NCI-H2196 (cell line): ENCODE results near the gene KRT1.
A peak's percentile ranks its signal among the peaks of the same experiment; 100 is the strongest.

Experiments used
- DNase-seq: peaks from one replicate; lab custom pipeline; 2025; ENCODE audit not compliant: unreplicated experiment; lab: John Stamatoyannopoulos, UW

KRT1 gene

GRCh38 chr12:52641468-52641867 is 38.7 kb downstream of the KRT1 start:
- DNase-seq: no peak

GRCh38 chr12:52637299-52637698 is 42.9 kb downstream of the KRT1 start:
- no peak for DNase-seq

GRCh38 chr12:52636592-52637258 is 43.5 kb downstream of the KRT1 start:
- DNase-seq: no peak

- no peak for DNase-seq
These were observed 44.0 kb downstream of the KRT1 start for GRCh38 chr12:52636189-52636588.

GRCh38 chr12:52634266-52635056 is 45.7 kb downstream of the KRT1 start:
- peak; percentile 88 for DNase-seq

DNA sequence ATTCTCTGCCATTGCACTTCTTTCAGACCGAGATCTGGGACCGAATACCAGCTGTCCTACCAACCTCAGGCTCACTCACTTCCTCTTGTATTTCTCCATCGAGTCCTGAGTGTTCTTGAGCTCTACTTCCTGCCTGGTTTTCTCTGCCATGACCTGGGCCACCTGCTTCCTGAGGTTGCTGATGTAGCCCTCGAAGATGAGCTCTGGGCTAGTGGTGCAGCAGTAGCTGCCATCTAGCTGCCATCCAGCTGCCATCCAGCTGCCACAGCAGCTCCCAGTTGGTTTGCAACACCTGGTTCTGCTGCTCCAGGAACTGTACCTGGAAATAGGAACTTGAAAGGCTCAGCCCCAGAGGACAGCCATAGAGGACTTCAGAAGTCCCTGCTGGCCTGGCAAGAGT is 46.8 kb downstream of the KRT1 start:
- peak; percentile 49 for DNase-seq

DNA sequence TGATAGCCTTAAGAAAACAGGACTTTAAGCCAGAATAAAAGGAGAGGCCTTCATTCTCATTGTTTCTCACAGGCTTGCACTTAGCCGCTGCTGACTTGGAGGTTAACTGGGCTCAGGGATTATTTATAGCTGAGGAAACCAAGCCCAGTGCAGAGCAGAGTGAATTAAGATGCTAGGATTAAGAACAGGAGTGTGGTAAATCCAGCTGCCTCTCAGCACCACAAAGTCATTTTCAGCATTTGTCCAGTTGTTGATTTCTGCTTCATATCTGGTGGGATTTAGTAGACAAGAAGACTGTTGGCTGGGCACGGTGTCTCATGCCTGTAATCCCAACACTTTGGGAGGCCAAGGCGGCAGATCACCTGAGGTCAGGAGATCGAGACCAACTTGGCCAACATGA is 47.6 kb downstream of the KRT1 start:
- DNase-seq: no peak

- no peak for DNase-seq
These were observed 48.3 kb downstream of the KRT1 start for GRCh38 chr12:52631676-52632459.

GRCh38 chr12:52631264-52631663 is 48.9 kb downstream of the KRT1 start:
- no peak for DNase-seq

DNA sequence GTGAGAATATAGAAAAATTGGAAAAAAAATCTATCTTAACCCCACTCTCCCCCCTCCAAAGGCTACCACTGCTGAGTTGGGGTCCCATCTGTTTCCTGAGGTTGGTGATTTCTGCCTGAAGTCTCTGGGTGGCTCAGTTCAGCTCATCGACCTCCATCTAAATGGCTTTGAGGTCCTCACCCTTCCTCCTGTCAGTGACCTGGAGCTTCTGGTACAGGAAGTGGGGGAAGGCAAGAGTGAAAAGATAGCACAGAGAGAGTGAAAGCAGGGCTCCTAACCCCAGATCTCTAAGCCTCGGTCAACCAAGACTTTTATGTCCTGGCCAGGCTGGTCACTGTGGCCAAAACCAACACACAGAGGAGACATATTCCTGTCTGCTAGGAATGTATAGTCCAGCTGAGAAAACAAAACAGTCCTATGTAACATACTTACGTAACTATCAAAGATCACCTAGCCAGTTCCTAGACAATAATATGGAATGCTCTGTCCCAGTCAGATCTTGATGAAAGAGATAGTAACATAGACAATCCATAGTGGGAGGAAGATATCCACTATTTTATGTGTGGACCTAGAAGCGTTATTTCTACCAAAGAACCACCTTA is 49.5 kb downstream of the KRT1 start:
- no peak for DNase-seq

- DNase-seq: no peak
These were observed 50.2 kb downstream of the KRT1 start for GRCh38 chr12:52630008-52630500.

DNA sequence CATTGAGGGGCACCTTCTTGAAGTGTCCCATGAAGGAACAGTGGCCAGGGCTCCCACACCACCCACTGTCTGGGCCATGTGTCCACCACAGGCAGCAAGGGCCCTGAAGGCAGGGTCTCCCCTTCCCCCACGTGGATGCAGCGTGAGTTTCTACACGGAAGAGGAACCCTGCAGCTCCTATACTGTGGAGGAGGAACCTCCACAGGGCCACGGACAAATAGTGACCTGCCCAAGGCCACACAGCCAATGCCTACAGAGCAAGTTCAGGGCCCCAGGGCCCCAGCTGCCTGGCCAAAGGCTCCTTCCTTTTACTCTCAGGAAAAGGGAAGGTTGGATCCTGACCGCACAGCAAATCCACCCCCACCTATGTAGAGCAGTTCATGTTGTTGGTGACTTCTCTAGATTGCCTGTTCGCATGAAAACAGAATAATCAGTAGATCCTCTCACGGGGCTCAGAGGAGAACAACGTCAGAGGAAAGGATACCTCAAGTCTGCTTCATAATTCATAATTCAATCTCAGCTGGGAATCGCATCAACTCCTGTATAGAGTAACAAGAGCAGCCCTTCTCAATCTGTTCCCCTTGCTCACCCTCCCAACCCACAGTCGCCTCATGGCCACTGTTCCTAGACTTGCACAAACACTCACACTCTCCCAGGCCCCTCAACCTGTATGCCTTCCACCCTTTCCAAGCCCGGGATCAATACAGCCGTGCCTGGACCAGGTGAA is 50.8 kb downstream of the KRT1 start:
- no peak for DNase-seq

GRCh38 chr12:52628841-52629240 is 51.4 kb downstream of the KRT1 start:
- no peak for DNase-seq

DNA sequence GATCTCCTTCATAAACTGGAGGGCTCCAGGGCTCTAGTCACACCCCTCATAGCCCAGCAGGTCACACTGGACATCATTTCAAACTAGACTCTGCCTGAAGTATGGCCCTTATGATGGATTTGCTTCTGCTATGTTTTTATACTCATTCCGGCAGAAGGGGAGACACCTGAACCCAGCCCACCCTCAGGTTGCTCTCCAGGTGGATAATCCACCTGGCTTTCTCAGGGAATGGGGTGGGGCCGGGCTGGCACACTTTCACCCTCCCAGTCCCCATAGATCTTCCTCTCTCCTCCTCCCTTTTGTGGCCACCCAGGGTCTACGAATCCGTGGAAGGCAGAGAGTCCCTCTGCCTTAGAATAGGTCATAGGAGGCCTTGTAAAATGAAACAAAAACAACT is 52.1 kb downstream of the KRT1 start:
- no peak for DNase-seq

- no peak for DNase-seq
These were observed 52.7 kb downstream of the KRT1 start for GRCh38 chr12:52627395-52628110.
